GM12878 (cell line): ENCODE measurements around the gene GPR179. TPM values are rescaled to one million over a fixed set of nuclear protein-coding genes. Genes with fewer than 3 reads are reported as not detected.

Experiments
- ATAC-seq: fragments of 200-7000 bp; cut with Tn5 transposase; 3 replicates; pipeline ENCODE4 v1.9.1; 2020; ENCODE audit warnings: mild to moderate bottlenecking, moderate library complexity
- BruUV-seq: library from RNA; stranded (reverse); fragments of 400-500 nt; replicated peaks from 2 replicates; lab custom pipeline; 2021; lab: Mats Ljungman, UMichigan
- CTCF ChIA-PET: fragments of 300-600 bp; sonication (Branson Sonifier 250); formaldehyde crosslinking; extraction: SDS; loops from one replicate; lab custom pipeline; 2021; ENCODE audit warnings: inconsistent platforms; lab: Yijun Ruan, JAX
- POLR2A ChIA-PET: fragments of 350-600 bp; formaldehyde crosslinking; extraction: SDS; loops from one replicate; lab custom pipeline; 2021; ENCODE audit warnings: inconsistent platforms; lab: Charles Lee
- RAD21 ChIA-PET: fragments of 300-600 bp; sonication (Branson Sonifier 250); formaldehyde crosslinking; loops from one replicate; lab custom pipeline; 2023; ENCODE audit warnings: antibody characterized with exemption; ENCODE audit not compliant: unreplicated experiment; lab: Charles Lee
- SMC1A ChIA-PET: fragments of 300-600 bp; sonication (Branson Sonifier 250); formaldehyde crosslinking; loops from one replicate; lab custom pipeline; 2023; ENCODE audit not compliant: unreplicated experiment, uncharacterized antibody; lab: Charles Lee
- DNase-seq: peaks from one replicate; pipeline ENCODE4 v3.0.0-alpha.2; 2011; ENCODE audit warnings: low read depth, low spot score
- FAIRE-seq: peaks from 3 replicates; lab custom pipeline; 2011; peaks lifted over from hg19 to GRCh38; lab: Jason Lieb, UNC
- H2AFZ ChIP-seq: 2 replicates; pipeline ENCODE4 v1.6.0; 2011; ENCODE audit warnings: low read depth, low read length, control low read depth; ENCODE audit not compliant: control insufficient read depth
- H3K27ac ChIP-seq: 2 replicates; pipeline ENCODE4 v1.5.1; 2011; ENCODE audit warnings: control low read depth; ENCODE audit not compliant: control insufficient read depth, insufficient read depth
- H3K27me3 ChIP-seq, 2 experiments: replicated peaks in 1 of 2; 2 replicates each; pipeline versions ENCODE4 v1.6.0 to v1.6.1; 2011; ENCODE audit warnings: low read length in 1 of 2; ENCODE audit not compliant: control insufficient read depth in 2 of 2, insufficient read depth in 2 of 2
- H3K36me3 ChIP-seq, 2 experiments: 2 replicates each; pipeline ENCODE4 v1.5.1; 2011; ENCODE audit warnings: low read length in 1 of 2; ENCODE audit not compliant: control insufficient read depth in 2 of 2, insufficient read depth in 2 of 2
- H3K4me1 ChIP-seq: 2 replicates; pipeline ENCODE4 v1.6.1; 2011; ENCODE audit warnings: mild to moderate bottlenecking, low read length, moderate library complexity, mixed read lengths; ENCODE audit not compliant: control insufficient read depth, insufficient read depth
- H3K4me2 ChIP-seq: 2 replicates; pipeline ENCODE4 v1.6.0; 2011; ENCODE audit warnings: control low read depth; ENCODE audit not compliant: control insufficient read depth, insufficient read depth
- H3K4me3 ChIP-seq: fragments of 200-600 bp; sonication (generic); 2 replicates; pipeline ENCODE4 v1.5.1; 2016
- H3K79me2 ChIP-seq: 2 replicates; pipeline ENCODE4 v1.6.0; 2011; ENCODE audit warnings: low read length; ENCODE audit not compliant: control insufficient read depth, insufficient read depth
- H3K9ac ChIP-seq: 2 replicates; pipeline ENCODE4 v1.8.0; 2011; ENCODE audit warnings: low read length, control low read depth, mixed read lengths; ENCODE audit not compliant: control insufficient read depth, insufficient read depth
- H3K9me3 ChIP-seq: replicated peaks from 3 replicates; pipeline ENCODE4 v1.5.1; 2011; ENCODE audit warnings: mild to moderate bottlenecking, low read length; ENCODE audit not compliant: control insufficient read depth, insufficient read depth
- H4K20me1 ChIP-seq: 2 replicates; pipeline ENCODE4 v1.6.0; 2011; ENCODE audit not compliant: control insufficient read depth, insufficient read depth
- CHD2 ChIP-seq: IDR thresholded peaks from 2 replicates; pipeline ENCODE4 v1.6.1; 2011; ENCODE audit warnings: low read depth, low read length, improper control_type of control experiment, borderline replicate concordance
- ESRRA ChIP-seq: IDR thresholded peaks from 2 replicates; pipeline ENCODE4 v1.6.1; 2012; ENCODE audit warnings: mild to moderate bottlenecking, low read length, improper control_type of control experiment
- FOXM1 ChIP-seq: IDR thresholded peaks from 2 replicates; pipeline ENCODE4 v1.6.1; 2012; ENCODE audit warnings: low read depth, mild to moderate bottlenecking, inconsistent platforms, low read length, moderate library complexity
- HDGF ChIP-seq: fragments of 450-650 bp; IDR thresholded peaks from 2 replicates; pipeline ENCODE4 v1.6.1; 2016; ENCODE audit warnings: antibody characterized with exemption
- KDM1A ChIP-seq: fragments of 200-600 bp; sonication (generic); IDR thresholded peaks from 2 replicates; pipeline ENCODE4 v1.6.1; 2016; ENCODE audit warnings: borderline replicate concordance
- NR2C1 ChIP-seq: fragments of 450-650 bp; IDR thresholded peaks from 2 replicates; pipeline ENCODE4 v1.6.1; 2017; ENCODE audit warnings: antibody characterized with exemption, mild to moderate bottlenecking, moderate library complexity
- NR2F1 ChIP-seq: fragments of 450-650 bp; conservative IDR thresholded peaks from 2 replicates; pipeline ENCODE4 v1.6.1; 2017; ENCODE audit warnings: mild to moderate bottlenecking
- RELA ChIP-seq: fragments of 450-650 bp; IDR thresholded peaks from 2 replicates; pipeline ENCODE4 v1.8.0; 2014; ENCODE audit warnings: borderline replicate concordance; ENCODE audit not compliant: partially characterized antibody
- SMC3 ChIP-seq: IDR thresholded peaks from 2 replicates; pipeline ENCODE4 v1.6.1; 2011; ENCODE audit warnings: low read length, improper control_type of control experiment, borderline replicate concordance
- YY1 ChIP-seq: IDR thresholded peaks from 2 replicates; pipeline ENCODE4 v1.6.1; 2011; ENCODE audit warnings: low read depth, mild to moderate bottlenecking, low read length
- ZNF24 ChIP-seq: fragments of 450-650 bp; IDR thresholded peaks from 2 replicates; pipeline ENCODE4 v1.6.1; 2017; ENCODE audit warnings: antibody characterized with exemption, mild to moderate bottlenecking
- ZNF384 ChIP-seq: IDR thresholded peaks from 2 replicates; pipeline ENCODE4 v1.6.1; 2012; ENCODE audit warnings: low read depth, mild to moderate bottlenecking, low read length, improper control_type of control experiment, borderline replicate concordance
- WGBS: methylation state at CpG from one replicate; pipeline ENCODE4 v1.1.6; 2016; ENCODE audit warnings: low lambda C conversion rate; ENCODE audit not compliant: insufficient replicate concordance, insufficient coverage; ENCODE audit errors: missing lambda C conversion rate; 5-methylcytosine and 5-hydroxymethylcytosine counted together
- in situ Hi-C: fragments of 300-500 bp; cut with MboI; formaldehyde crosslinking; loops from 9 replicates; pipeline ENCODE4 v1.14.3; 2018; ENCODE audit warnings: mixed read lengths
- intact Hi-C: fragments of 100-400 bp; cut with micrococcal nuclease; formaldehyde crosslinking; loops from one replicate; pipeline ENCODE4 v1.14.2; 2022; ENCODE audit not compliant: unreplicated experiment
- polyA plus RNA-seq, 11 experiments: library from polyadenylated mRNA; depleted of rRNA in 4 of 11; unstranded in 6 of 11; stranded (reverse) in 5 of 11; fragments of >200 nt; fragmentation: Nextera tagmentation in 4 of 11; fragmentation: Illumina TruSeq in 1 of 11; extraction: Ambion mirVana in 4 of 11; extraction: Trizol in 1 of 11; gene quantifications; 1 replicate in 1 of 11; 2 replicates in 10 of 11; pipeline versions ENCODE4 v1.2.1 to v1.2.3, GENCODE V29; 2011 to 2016; ENCODE audit warnings: inconsistent platforms in 2 of 11, missing spikeins in 2 of 11, low read depth in 1 of 11
- total RNA-seq, 4 experiments: library from RNA; depleted of rRNA in 3 of 4; stranded (reverse); fragments of >200 nt in 3 of 4; fragmentation: Illumina TruSeq in 1 of 4; extraction: Trizol in 1 of 4; gene quantifications; 2 replicates each; pipeline versions ENCODE4 v1.2.1 to v1.2.3, GENCODE V29; 2013 to 2021

GPR179 gene
- total and polyA plus RNA-seq, 10 of the 15 experiments (the other 5 are each of a cell fraction or from before 2014, with no cell fraction given): under 0.01 to 0.08 (median 0.01) TPM; not detected in 3

DNA sequence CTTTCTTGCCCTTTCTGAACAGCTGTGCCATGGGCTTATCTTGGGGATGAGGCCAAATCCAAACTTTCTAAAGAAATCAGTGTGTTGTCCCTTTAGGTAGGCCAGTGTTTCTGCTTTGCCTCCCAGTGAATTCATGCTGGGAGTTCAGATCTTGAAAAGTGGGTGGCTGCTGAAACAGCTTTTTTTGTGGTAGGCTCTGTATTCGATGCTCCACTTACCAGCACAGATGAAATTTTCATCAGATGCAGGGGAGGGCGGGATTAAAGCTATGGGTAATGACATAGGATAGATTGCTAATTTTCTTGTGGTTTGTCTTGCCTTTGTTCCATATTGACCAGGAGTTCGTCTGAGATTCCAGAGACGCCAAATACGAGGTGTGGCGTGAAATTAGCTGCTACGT, 10.7 kb upstream of the GPR179 start:
- SMC1A ChIA-PET: interaction anchor here (0.5 to 7.9 kb wide), 9 partner anchors 9 to 563 kb away, joined by 3 to 161 read pairs (median 4); no protein-coding TSS in a partner anchor
- Histone ChIP-seq H3K27me3 (no peaks in the 10 kb centered on the region), H3K9ac (no peak overlapping the region), H3K9me3 (no peaks in the 10 kb centered on the region), H3K79me2 (peaks cover 8% of the 10 kb centered on the region), H4K20me1 (no peaks in the 10 kb centered on the region), H3K4me2 (peak overlapping the region; percentile 46), H3K4me3 (peak overlapping the region; percentile 8; the same call in 1 of the 2 replicates), H2AFZ (no peak overlapping the region), H3K4me1 (peaks cover 4% of the 10 kb centered on the region), H3K36me3 (no peaks in the 10 kb centered on the region), H3K27ac (no peak overlapping the region)
- POLR2A ChIA-PET: interaction anchor here (0.6 to 1.4 kb wide), 4 partner anchors 10 to 60 kb away, joined by 3 to 5 read pairs (median 4); no protein-coding TSS in a partner anchor
- in situ Hi-C loops: no loop called here
- no peak for ATAC-seq
- CTCF ChIA-PET: interaction anchor here (1.1 to 9.3 kb wide), 7 partner anchors 13 to 309 kb away, joined by 3 to 349 read pairs (median 4); no protein-coding TSS in a partner anchor
- intact Hi-C loops: loop anchor here (10.0 kb wide), 1 partner anchor 320 kb away; the partner anchor contains the start of gene EPOP
- no TSS peak for BruUV-seq
- TF ChIP-seq ZNF384 (no peak), HDGF (no peak), RELA (no peak), CHD2 (no peak), NR2C1 (no peak), ESRRA (no peak), YY1 (no peak), KDM1A (no peak), NR2F1 (no peak), SMC3 (no peak), FOXM1 (no peak), ZNF24 (no peak)
- 85% methylated on average over 7 of the region's 7 CpGs for WGBS
- RAD21 ChIA-PET: interaction anchor here (0.9 to 8.4 kb wide), 3 partner anchors 35 to 63 kb away, joined by 3 to 172 read pairs (median 6); no protein-coding TSS in a partner anchor
- FAIRE-seq: no peak
- DNase-seq: no peak
